GM12801 (cell line): ENCODE data around the gene FLRT2.

ENCODE experiments used
- CTCF ChIP-seq: IDR thresholded peaks from one replicate; pipeline ENCODE4 v1.5.1; 2011; ENCODE audit warnings: control low read depth; ENCODE audit not compliant: insufficient read length; ENCODE audit errors: extremely low read depth

The FLRT2 gene

GRCh38 chr14:85596562-85596961, 66.6 kb downstream of the FLRT2 start:
- TF ChIP-seq CTCF = no peak

- TF ChIP-seq CTCF = no peak
Measured at GRCh38 chr14:85597701-85598100, 67.8 kb downstream of the FLRT2 start.

GRCh38 chr14:85599939-85600338, 70.0 kb downstream of the FLRT2 start:
- TF ChIP-seq CTCF = no peak

- TF ChIP-seq CTCF = no peak
Measured at GRCh38 chr14:85601246-85601645, 71.3 kb downstream of the FLRT2 start.

- no peak for TF ChIP-seq CTCF
Measured at GRCh38 chr14:85601690-85602089, 71.7 kb downstream of the FLRT2 start.

GRCh38 chr14:85602345-85602744, 72.4 kb downstream of the FLRT2 start:
- no peak for TF ChIP-seq CTCF

- TF ChIP-seq CTCF = no peak
Measured at GRCh38 chr14:85604021-85604420, 74.1 kb downstream of the FLRT2 start.

- TF ChIP-seq CTCF = no peak
Measured at GRCh38 chr14:85604714-85605113, 74.8 kb downstream of the FLRT2 start.
